RCC 7860 (cell line): Measurements from ENCODE around the gene SCAMP4.
"Not testable (repeated sequence)": the region's sequence is repeated elsewhere in the genome, so short reads cannot be mapped to it uniquely, and the experiment has no call there.

ENCODE experiments used
- DNase-seq: peaks from one replicate; pipeline ENCODE4 v3.0.0-alpha.2; 2015; ENCODE audit warnings: low spot score
- FAIRE-seq: peaks from 2 replicates; lab custom pipeline; 2012; peaks lifted over from hg19 to GRCh38; lab: Jason Lieb, UNC

The SCAMP4 gene

DNA sequence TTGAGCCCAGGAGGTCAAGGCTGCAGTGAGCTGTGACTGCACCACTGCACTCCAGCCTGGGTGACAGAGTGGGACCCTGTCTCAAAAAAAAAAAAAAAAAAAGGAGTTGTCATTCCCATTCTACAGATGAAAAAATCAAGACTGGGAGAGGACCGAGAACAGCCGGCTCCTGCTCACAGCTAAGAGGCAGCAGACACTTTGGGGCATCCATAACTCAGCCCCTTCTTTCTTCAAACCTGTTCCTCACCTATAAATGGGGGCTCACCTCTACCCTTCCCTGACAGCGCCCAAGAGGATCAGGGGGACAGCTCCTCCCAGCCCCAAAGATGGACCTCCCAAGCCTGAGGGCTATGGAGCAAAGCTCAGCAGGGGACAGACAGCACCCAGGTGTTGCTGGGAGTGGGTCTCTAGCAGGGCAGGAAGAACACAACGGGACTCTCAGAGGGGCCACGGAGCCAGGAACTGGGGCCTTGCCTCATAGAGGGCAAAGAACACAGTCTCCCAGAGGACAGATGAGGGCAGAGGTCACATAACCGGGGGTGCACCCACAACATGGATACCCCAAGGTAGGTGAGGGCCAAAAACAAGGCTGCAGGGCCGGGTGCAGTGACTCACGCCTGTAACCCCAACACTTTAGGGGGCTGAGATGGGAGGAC is 38.4 kb upstream of the SCAMP4 start:
- FAIRE-seq = no peak
- no peak for DNase-seq

DNA sequence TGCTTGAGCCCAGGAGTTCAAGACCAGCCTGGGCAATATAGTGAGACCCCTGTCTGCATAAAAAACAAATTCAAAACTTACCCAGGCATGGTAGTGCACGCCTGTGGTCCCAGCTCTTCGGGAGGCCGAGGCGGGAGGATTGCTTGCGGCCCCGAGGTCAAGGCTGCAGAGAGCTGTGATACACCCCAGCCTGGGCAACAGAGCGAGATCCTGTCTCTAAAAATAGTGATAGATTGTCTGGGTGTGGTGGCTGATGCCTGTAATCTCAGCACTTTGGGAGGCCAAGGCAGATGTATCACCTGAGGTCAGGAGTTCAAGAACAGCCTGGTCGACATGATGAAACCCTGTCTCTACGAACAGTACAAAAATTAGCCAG is 37.9 kb upstream of the SCAMP4 start:
- no peak for DNase-seq
- no peak for FAIRE-seq

- no peak for DNase-seq
- no peak for FAIRE-seq
Measured at GRCh38 chr19:1868971-1869370, 36.2 kb upstream of the SCAMP4 start.

DNA sequence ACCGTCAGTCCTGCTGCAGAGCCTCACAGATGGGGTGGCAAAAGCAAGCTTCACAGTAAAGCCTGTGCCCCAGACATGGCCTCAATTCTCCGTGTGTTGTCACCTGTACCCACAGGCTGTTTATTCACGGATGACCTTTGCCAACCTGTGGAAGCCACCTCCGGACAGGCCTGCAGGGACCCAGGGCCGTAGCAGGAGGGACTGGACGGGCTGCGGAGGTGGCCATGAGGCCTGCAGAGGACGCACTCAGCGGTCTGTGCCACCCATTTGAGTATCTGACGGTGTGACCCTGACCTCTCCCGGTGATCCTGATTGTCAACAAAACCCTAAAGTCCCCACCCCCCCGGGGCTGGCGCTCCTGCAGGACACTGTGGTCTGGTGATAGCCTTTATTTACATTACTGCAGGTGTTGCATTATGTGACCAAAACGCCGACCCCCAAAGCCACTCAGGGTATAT is 34.0 kb upstream of the SCAMP4 start:
- FAIRE-seq = no peak
- no peak for DNase-seq

DNA sequence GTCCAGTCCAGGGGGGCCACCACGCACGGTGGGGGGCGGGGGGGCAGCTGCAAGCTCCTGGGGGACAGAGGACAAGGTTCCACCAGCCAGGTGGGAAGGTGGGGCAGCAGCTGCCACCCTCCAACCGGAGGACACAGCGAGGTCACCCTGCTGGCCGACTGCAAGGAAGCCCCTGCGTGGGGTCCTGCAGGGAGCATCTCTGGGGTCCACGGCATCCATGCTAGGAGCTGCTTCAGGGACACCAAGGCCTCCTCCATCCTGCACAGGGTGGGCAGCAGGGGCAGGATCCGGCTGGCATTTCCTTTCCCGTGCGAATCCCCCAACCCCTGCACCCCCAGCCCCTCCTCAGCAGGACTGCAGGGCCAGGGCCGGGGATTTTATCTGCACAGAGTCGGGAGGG is 33.6 kb upstream of the SCAMP4 start:
- FAIRE-seq (no peak), DNase-seq (no peak)

DNA sequence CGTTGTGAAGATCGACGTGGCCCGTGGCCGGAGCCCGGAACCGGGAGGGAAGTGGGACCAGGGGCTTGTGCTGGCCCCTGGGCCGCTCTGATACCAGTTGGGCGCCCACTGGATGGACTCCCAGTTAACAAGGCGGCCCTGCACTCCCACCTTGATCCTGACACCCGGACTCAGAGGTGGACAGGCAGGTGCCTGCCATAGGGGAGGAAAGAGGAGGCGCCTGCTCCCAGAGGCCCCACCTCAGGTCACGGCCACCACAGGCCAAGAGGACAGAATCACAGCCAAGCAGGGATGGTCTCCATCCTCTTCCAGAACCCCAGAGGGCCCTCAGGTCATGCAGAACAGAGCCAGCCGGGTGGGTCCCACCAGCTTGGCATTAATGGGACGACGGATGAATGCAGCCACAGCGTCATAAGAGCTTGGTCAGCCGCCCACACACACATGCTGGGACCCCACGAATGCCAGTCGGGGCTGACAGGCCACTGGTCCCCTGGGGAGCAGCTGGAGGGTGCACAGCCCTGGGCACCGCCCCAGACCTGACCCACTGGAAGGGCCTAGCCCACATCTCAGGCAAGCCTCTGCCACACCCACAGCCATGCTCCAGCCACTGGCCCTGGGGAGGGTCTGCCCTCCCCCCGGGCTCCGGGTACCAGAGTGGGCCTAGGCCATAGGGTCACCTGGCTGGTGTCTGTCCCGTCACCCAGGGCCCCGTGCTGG is 32.2 kb upstream of the SCAMP4 start:
- no peak for DNase-seq
- FAIRE-seq = no peak

DNA sequence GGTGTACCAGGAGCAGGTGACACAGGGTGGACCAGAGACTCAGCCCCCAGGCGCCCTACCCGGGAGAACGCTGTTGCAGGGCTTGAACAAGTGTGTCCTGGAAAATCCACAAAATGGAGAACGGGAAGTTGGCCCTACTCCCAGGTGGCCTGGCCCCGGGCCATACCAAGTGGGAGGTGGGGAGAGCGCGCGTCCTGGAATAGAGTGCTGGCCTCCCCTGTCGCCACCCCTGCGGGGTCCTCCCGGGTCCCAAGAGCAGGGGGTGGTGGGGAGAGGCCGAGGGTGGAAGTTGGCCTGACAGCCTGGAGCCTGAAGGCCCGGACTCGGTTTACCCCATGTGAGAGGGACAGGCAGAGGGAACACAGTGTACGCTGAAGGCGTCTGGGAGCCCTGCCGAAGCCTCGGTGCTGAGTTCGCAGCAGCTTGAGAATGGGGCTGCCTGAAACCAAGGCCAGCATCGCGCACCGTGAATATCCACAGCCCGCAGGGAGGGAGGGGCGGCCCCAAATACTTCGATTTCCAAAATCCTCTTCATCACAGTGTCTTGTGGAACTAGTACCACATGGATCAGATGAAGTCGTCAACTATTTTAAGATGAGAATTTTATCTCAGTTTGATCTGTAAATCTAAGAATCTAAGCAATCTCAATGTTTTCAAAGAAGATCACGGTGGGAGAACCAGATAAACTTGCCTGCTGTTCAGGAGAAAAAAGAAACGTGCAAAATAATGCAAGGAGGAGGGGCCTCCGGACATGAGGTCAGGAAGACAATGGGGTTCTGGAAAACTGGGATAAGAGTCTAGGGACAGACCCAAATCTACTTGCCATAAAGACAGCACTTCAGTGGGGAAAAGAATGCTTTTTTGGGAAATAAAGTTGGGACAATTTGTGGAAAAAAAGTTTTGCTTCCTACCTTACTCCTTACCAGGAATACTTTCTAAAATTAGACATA is 31.4 kb upstream of the SCAMP4 start:
- DNase-seq = no peak

DNA sequence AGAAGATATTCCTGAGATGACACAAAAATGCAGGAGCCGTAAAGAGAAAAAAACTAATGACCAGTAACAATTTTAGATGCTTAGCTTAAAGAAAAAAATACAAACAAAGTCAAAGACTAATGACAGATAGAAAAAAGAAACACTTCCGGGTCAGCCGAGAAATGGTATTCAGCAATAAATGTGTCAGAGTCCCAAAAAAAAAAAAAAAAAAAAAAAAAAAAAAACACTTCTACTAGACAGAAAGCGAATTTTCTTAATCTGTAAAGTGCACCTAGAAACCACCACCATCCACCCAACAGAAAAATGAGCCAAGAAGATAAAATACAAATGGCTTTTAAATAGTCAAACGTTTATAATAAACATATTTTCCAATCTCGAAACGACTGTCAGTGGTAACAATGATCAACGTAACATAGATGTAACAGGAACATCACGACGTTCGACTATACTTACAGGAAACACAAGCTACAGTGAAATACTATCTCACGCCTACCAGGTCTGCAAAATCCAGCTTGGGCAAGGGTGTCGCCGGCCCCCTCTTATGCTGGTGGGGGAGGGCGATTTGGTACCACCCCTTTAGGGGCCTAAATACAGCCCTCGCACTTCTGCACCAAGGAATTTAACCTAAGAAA is 30.5 kb upstream of the SCAMP4 start:
- FAIRE-seq = no peak
- no peak for DNase-seq

More for the DNA sequence above, 31.4 kb upstream of the SCAMP4 start:
- FAIRE-seq = no peak

DNA sequence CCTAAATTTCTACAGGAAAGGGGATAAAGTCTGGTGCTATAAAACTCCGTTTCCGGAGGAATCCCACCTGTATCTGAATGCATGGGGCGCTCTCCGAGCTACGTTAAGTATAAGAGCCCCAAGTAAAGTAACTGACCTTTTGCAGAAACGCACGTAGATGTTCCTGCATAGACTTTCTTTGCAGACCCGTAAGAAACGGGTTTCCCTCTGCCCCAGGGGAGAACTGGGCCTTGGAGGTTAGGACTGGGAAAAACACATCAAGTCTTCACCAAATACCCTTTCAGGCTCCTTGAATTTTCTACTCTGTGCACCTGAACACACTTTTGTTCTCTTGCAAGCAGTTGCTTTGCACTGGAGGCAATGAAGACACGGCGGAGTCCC is 29.9 kb upstream of the SCAMP4 start:
- FAIRE-seq = not testable (repeated sequence)

GRCh38 chr19:1875646-1876495 is 29.3 kb upstream of the SCAMP4 start:
- FAIRE-seq = no peak

More for the DNA sequence above, 29.9 kb upstream of the SCAMP4 start:
- DNase-seq = not testable (repeated sequence)

GRCh38 chr19:1876496-1877279 is 28.5 kb upstream of the SCAMP4 start:
- not testable (repeated sequence) for DNase-seq, FAIRE-seq

More at GRCh38 chr19:1875646-1876495, 29.3 kb upstream of the SCAMP4 start:
- DNase-seq = peak; percentile 81

GRCh38 chr19:1877280-1877660 is 27.9 kb upstream of the SCAMP4 start:
- not testable (repeated sequence) for FAIRE-seq, DNase-seq

GRCh38 chr19:1878583-1878982 is 26.6 kb upstream of the SCAMP4 start:
- FAIRE-seq, DNase-seq: not testable (repeated sequence)

GRCh38 chr19:1879982-1880381 is 25.2 kb upstream of the SCAMP4 start:
- DNase-seq, FAIRE-seq: not testable (repeated sequence)

DNA sequence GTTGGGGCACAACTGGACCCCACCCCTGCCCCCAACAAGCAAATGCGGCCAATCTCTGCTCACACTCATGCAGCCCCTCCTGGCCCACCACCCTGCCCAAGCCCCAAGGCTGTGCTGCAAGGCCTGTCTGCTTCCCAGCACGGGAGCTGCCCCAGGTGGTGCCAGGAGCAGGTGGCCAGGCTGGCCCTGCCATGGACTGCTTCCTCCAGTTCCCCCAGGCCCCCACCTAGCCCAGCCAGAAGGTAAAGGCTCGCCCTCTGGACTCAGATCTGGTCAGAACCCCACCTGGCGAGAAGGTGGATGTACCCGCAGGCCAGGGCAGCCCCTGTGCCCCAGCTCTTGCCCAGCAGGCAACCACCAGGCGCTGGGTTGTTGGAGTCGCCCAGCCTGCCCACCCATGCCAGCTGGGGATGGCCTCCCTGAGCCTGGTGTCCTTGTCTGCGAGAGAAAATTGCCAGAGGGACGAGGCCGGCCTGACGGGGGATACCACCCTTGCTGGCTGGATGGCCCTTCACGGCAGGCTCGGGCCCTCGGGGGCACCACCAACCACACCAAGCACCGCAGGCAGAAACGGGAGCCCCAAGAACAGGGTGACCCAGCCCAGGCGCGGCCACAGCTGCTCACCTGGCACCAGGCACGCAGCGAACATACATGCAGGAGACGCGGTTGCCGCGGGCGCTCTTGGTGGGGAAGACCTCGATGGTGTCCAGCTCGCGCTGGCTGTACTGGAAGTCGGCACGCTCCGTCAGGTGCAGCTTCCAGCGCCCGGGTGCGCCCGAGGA is 24.4 kb upstream of the SCAMP4 start:
- DNase-seq = no peak
- FAIRE-seq = no peak

- DNase-seq, FAIRE-seq: not testable (repeated sequence)
Measured at GRCh38 chr19:1881393-1882088, 23.7 kb upstream of the SCAMP4 start.

DNA sequence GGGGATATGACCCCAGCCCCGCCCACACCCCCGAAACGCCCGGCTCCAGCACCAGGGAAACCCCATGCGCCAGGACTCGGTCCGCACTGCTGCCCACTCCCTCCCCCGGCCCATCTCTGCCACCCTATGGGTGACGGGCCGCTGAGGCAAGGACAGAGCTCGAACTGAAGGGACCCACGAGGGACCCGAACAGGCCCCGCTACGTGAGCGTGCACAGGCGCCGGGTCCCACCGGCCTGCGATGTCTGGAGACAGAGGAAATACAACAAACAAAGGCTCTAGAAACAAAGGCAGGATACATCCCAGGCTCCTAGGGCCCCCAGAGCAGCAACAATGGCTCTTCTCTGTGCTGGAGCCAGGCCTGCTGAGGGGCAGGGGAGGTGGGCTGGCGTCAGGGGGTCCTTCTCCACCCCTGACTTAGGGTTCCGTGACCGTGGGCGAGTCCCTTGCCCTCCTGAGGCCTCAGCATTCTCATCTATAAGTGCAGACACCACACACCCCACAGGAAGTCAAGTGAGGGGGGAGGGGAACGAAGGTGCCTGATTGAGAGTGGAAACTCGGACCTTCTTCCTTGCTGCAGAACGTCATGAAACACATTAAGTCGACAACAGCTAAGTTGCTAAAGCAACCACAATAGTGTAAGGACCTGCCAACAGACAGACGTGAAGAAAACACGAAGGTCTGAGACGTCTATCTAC is 23.0 kb upstream of the SCAMP4 start:
- no peak for FAIRE-seq

More for the DNA sequence above, 23.0 kb upstream of the SCAMP4 start:
- DNase-seq = no peak
